Activated B cell treated with CpG ODN at 0.5 μM for 24 hours (primary cell): Measurements from ENCODE around the gene HACD2. TPM values are rescaled to one million over a fixed set of nuclear protein-coding genes. Genes with fewer than 3 reads are reported as not detected.

Experiments used
- ATAC-seq: fragments of 200-7000 bp; cut with Tn5 transposase; one replicate; pipeline ENCODE4 v1.10.0; 2021; ENCODE audit warnings: low read depth, mild to moderate bottlenecking, moderate library complexity
- CTCF ChIA-PET: fragments of 350-600 bp; sonication (Branson Sonifier 250); formaldehyde crosslinking; loops from one replicate; lab custom pipeline; 2021; ENCODE audit warnings: antibody characterized with exemption; lab: Charles Lee
- POLR2A ChIA-PET: fragments of 350-600 bp; sonication (Branson Sonifier 250); formaldehyde crosslinking; loops from one replicate; lab custom pipeline; 2021; ENCODE audit warnings: antibody characterized with exemption; lab: Charles Lee
- DNase-seq: peaks from one replicate; pipeline ENCODE4 v3.0.0; 2022
- H3K27ac Mint-ChIP-seq: one replicate; pipeline ENCODE4 v1.8.0; 2020; ENCODE audit warnings: mixed read lengths
- H3K27me3 Mint-ChIP-seq: one replicate; pipeline ENCODE4 v1.8.0; 2021; ENCODE audit warnings: mixed read lengths
- H3K36me3 Mint-ChIP-seq: one replicate; pipeline ENCODE4 v1.8.0; 2021; ENCODE audit warnings: low read depth, mixed read lengths
- H3K4me1 Mint-ChIP-seq: one replicate; pipeline ENCODE4 v1.8.0; 2021; ENCODE audit warnings: mixed read lengths
- H3K4me3 Mint-ChIP-seq: one replicate; pipeline ENCODE4 v1.8.0; 2020; ENCODE audit warnings: mild to moderate bottlenecking, mixed read lengths
- H3K9me3 Mint-ChIP-seq: one replicate; pipeline ENCODE4 v1.8.0; 2020; ENCODE audit warnings: mixed read lengths
- intact Hi-C: fragments of 100-400 bp; cut with micrococcal nuclease; formaldehyde crosslinking; loops from one replicate; pipeline ENCODE4 v1.15.1; 2024
- total RNA-seq: library from RNA; stranded (reverse); gene quantifications from 2 replicates; pipeline ENCODE4 v1.2.3, GENCODE V29; 2022
- TF ChIP-seq, protein P1 (sequence below): fragments of 200-600 bp; IDR thresholded peaks from one replicate; pipeline ENCODE4 v1.8.0; 2022; ENCODE audit warnings: antibody characterized with exemption, mild to moderate bottlenecking

HACD2 gene
- total RNA-seq, 1 donor from 2014 or later: 32.9 TPM

DNA sequence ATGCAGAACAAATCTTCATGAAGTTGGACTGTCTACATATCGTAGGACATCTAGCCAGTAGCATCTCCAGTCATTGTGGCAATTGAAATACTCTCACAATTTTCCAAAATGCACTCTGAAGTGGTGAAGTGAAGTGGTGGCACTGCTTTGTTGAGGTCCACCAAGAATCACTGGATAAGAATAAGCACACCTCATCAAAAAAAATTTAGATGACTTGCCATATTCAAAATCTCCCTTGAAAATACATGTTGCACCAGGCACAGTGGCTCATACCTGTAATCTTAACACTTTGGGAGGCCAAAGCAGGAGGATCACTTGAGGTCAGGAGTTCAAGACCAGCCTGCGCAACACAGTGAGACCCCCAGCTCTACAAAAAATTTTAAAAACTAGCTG lies 12.9 kb downstream of the HACD2 start:
- DNase-seq (no peak), ATAC-seq (no peak)
- Mint-ChIP-seq H3K9me3 (no peaks in the 10 kb centered on the region), H3K27me3 (no peaks in the 10 kb centered on the region), H3K4me3 (no peak overlapping the region), H3K4me1 (peaks cover 47% of the 10 kb centered on the region), H3K36me3 (peaks cover 35% of the 10 kb centered on the region), H3K27ac (no peak overlapping the region)
- POLR2A ChIA-PET: interaction anchor here (0.7 to 0.9 kb wide), 2 partner anchors 12 to 14 kb away, joined by 3 read pairs; no protein-coding TSS in a partner anchor
- intact Hi-C loops: no loop called here
- CTCF ChIA-PET: interaction anchor here (3.0 kb wide), 1 partner anchor 12 kb away, joined by 13 read pairs; no protein-coding TSS in a partner anchor
- TF ChIP-seq, protein P1, sequence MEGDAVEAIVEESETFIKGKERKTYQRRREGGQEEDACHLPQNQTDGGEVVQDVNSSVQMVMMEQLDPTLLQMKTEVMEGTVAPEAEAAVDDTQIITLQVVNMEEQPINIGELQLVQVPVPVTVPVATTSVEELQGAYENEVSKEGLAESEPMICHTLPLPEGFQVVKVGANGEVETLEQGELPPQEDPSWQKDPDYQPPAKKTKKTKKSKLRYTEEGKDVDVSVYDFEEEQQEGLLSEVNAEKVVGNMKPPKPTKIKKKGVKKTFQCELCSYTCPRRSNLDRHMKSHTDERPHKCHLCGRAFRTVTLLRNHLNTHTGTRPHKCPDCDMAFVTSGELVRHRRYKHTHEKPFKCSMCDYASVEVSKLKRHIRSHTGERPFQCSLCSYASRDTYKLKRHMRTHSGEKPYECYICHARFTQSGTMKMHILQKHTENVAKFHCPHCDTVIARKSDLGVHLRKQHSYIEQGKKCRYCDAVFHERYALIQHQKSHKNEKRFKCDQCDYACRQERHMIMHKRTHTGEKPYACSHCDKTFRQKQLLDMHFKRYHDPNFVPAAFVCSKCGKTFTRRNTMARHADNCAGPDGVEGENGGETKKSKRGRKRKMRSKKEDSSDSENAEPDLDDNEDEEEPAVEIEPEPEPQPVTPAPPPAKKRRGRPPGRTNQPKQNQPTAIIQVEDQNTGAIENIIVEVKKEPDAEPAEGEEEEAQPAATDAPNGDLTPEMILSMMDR: no peak

DNA sequence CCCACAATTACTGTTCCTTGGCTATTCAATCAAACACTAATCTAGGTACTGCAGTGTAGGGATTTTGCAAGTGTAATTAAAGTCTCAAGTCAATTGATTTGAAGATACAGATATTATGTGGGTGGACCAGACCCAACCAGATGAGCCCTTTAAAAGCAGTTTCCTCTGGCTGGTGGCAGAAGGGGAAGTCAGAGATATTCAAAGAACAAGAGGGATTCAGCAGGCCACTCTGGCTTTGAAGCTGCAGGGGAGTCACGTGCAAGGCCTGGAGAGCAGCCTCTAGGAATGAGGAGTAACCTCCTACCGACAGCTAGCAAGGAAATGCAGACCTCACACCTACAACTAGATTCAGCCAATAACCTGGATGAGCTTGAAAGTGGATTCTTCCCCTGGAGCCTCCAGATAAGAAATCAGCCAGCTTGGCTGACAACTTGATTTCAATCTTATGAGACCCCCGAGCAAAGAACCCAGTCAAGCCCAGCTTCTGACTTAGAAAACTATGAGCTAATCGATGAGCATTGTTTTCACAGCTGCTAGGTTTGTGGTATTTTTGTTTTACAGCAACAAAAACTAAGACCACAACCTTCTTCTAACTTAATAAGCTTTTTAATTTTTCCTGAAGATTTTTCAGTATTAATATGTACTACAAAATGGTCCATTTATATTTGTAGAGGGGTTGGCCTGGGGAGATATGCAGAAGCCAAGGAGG lies 13.4 kb downstream of the HACD2 start:
- DNase-seq: no peak
- POLR2A ChIA-PET: interaction anchor here (0.9 kb wide), 1 partner anchor 14 kb away, joined by 3 read pairs; no protein-coding TSS in a partner anchor
- H3K36me3 Mint-ChIP-seq: peaks cover 35% of the 10 kb centered on the region

DNA sequence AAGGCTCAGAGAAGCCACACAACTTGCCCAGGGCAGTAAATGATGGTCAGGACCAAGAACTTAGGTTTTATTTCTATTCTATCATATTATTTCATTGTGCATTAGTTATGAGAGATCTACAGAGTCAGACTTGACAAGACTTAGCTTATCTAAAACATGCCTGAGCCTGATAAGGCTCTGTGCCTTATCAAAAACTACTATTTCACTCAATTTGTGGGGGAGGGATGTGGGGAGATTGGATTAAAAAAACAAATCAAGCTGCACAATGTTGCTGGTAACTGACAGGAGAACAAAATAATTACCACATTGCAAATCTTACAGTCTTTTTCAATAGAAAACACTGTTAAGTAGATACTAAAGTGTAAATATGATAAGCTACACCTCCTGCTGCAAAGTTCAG lies 16.0 kb downstream of the HACD2 start:
- no peaks in the 10 kb centered on the region for H3K27me3 Mint-ChIP-seq
- H3K9me3 Mint-ChIP-seq: no peaks in the 10 kb centered on the region
- TF ChIP-seq, protein P1: no peak
- ChIA-PET POLR2A (no interaction called here), CTCF (interaction anchor here (1.5 kb wide), 1 partner anchor 9 kb away, joined by 8 read pairs; no protein-coding TSS in a partner anchor)
- no peak overlapping the region for H3K27ac Mint-ChIP-seq
- ATAC-seq (no peak), DNase-seq (no peak)
- H3K4me3 Mint-ChIP-seq: no peak overlapping the region
- peaks cover 29% of the 10 kb centered on the region for H3K4me1 Mint-ChIP-seq
- intact Hi-C loops: no loop called here
- peaks cover 51% of the 10 kb centered on the region for H3K36me3 Mint-ChIP-seq

More for the DNA sequence above, 13.4 kb downstream of the HACD2 start:
- Mint-ChIP-seq H3K27me3 (no peaks in the 10 kb centered on the region), H3K9me3 (no peaks in the 10 kb centered on the region), H3K4me3 (no peak overlapping the region), H3K4me1 (peaks cover 42% of the 10 kb centered on the region), H3K27ac (no peak overlapping the region)
- intact Hi-C loops: no loop called here
- no peak for ATAC-seq
- TF ChIP-seq, protein P1: no peak
- CTCF ChIA-PET: interaction anchor here (3.0 kb wide), 1 partner anchor 11 kb away, joined by 13 read pairs; no protein-coding TSS in a partner anchor

DNA sequence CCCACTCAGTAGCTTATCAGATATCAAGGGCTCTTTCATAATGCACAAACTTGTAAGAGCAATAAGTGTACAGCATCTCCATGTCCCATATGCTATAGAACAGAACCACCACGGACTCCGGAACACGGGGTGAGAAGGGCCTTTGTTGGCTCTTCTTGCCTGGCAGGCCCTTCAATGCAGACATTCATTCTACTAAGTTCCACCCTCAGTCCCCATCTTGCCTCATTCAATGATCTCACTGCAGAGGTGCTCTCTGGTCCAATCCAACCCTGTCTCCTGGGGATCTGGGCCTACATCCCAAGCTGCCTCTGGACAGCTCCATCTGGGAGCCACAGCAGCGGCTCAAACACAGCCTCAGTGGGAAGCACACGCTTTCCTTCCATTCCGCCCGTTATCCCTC lies 16.8 kb downstream of the HACD2 start:
- no peak for ATAC-seq
- ChIA-PET CTCF (interaction anchor here (1.5 kb wide), 1 partner anchor 8 kb away, joined by 8 read pairs; no protein-coding TSS in a partner anchor), POLR2A (no interaction called here)
- no peaks in the 10 kb centered on the region for H3K27me3 Mint-ChIP-seq
- no peak overlapping the region for H3K27ac Mint-ChIP-seq
- no peak for DNase-seq
- H3K4me3 Mint-ChIP-seq: no peak overlapping the region
- H3K36me3 Mint-ChIP-seq: peaks cover 56% of the 10 kb centered on the region
- peaks cover 22% of the 10 kb centered on the region for H3K4me1 Mint-ChIP-seq
- H3K9me3 Mint-ChIP-seq: no peaks in the 10 kb centered on the region
- intact Hi-C loops: no loop called here
- TF ChIP-seq, protein P1: no peak

DNA sequence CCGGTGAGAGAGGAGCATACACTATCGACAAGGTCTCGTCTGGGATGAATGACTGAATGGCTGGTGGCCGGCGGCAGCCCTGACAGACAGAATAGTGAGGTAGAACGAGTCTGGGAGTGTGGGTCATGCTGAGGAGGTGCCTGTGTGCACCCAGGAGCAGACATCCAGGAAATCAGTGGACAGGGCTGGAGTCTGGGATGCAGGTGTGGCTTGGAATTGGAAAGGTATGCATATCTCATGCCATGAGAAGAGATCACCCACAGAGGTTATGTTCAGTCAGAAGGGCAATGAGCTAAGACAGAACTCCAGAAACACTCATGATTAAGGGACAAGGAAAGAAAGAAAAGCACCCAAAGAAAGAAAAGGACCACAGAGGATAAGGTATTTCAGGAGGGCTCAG lies 20.8 kb downstream of the HACD2 start:
- Mint-ChIP-seq H3K4me3 (no peak overlapping the region), H3K4me1 (peaks cover 6% of the 10 kb centered on the region), H3K36me3 (peaks cover 50% of the 10 kb centered on the region), H3K27ac (no peak overlapping the region), H3K9me3 (no peaks in the 10 kb centered on the region), H3K27me3 (no peaks in the 10 kb centered on the region)
- no peak for DNase-seq
- ATAC-seq: no peak
- CTCF ChIA-PET: no interaction called here
- TF ChIP-seq, protein P1: no peak
- POLR2A ChIA-PET: no interaction called here
- intact Hi-C loops: no loop called here
